Smooth muscle cell of bladder (primary cell): ENCODE measurements around the gene IRS2. TPM values are rescaled to one million over a fixed set of nuclear protein-coding genes. Genes with fewer than 3 reads are reported as not detected.

Source experiments
- total RNA-seq: library from RNA; depleted of rRNA; stranded (reverse); fragments of >200 nt; gene quantifications from 2 replicates; pipeline ENCODE4 v1.2.3, GENCODE V29; 2014

The IRS2 gene
- 2.0 and 3.0 TPM in 2 replicates for total RNA-seq

GRCh38 chr13:109786457-109787134 is at the start of gene IRS2:
IRS2 (minus strand) TSS chr13:109786583; CDS start chr13:109786053, 530 bp downstream.

